Glutamatergic neuron (in vitro differentiated cells): ENCODE data around the gene SIN3A. TPM values are rescaled to one million over a fixed set of nuclear protein-coding genes. Genes with fewer than 3 reads are reported as not detected.

Experiments used
- DNase-seq: peaks from one replicate; pipeline ENCODE4 v3.0.0; 2022
- H3K27ac Mint-ChIP-seq: one replicate; pipeline ENCODE4 v1.8.0; 2020; ENCODE audit warnings: mild to moderate bottlenecking, mixed read lengths, inconsistent platforms; ENCODE audit not compliant: unreplicated experiment
- H3K27me3 Mint-ChIP-seq: one replicate; pipeline ENCODE4 v1.8.0; 2020; ENCODE audit warnings: mild to moderate bottlenecking, moderate library complexity, mixed read lengths, inconsistent platforms; ENCODE audit not compliant: unreplicated experiment
- H3K36me3 Mint-ChIP-seq: one replicate; pipeline ENCODE4 v1.8.0; 2020; ENCODE audit warnings: mild to moderate bottlenecking, mixed read lengths, inconsistent platforms; ENCODE audit not compliant: unreplicated experiment
- H3K4me1 Mint-ChIP-seq: one replicate; pipeline ENCODE4 v1.8.0; 2020; ENCODE audit warnings: mild to moderate bottlenecking, low read depth, mixed read lengths, inconsistent platforms; ENCODE audit not compliant: unreplicated experiment
- H3K4me3 Mint-ChIP-seq: one replicate; pipeline ENCODE4 v1.8.0; 2020; ENCODE audit warnings: mild to moderate bottlenecking, mixed read lengths, inconsistent platforms; ENCODE audit not compliant: unreplicated experiment
- H3K9me3 Mint-ChIP-seq: one replicate; pipeline ENCODE4 v1.8.0; 2020; ENCODE audit warnings: mild to moderate bottlenecking, moderate library complexity, mixed read lengths, inconsistent platforms; ENCODE audit not compliant: unreplicated experiment
- total RNA-seq: library from RNA; stranded (reverse); fragmentation: NEBNext Ultra II Directional; extraction: Animal tissue kit (Norgen Biotek cat#: 25700); gene quantifications from one replicate; pipeline ENCODE4 v1.2.1, GENCODE V29; 2021; ENCODE audit not compliant: unreplicated experiment
- TF ChIP-seq, protein P1 (sequence below): fragments of 200-600 bp; sonication (generic); IDR thresholded peaks from one replicate; pipeline ENCODE4 v1.5.0; 2021; ENCODE audit not compliant: partially characterized antibody, unreplicated experiment

The SIN3A gene
- total RNA-seq, 1 donor from 2014 or later, result 45.4 TPM

DNA sequence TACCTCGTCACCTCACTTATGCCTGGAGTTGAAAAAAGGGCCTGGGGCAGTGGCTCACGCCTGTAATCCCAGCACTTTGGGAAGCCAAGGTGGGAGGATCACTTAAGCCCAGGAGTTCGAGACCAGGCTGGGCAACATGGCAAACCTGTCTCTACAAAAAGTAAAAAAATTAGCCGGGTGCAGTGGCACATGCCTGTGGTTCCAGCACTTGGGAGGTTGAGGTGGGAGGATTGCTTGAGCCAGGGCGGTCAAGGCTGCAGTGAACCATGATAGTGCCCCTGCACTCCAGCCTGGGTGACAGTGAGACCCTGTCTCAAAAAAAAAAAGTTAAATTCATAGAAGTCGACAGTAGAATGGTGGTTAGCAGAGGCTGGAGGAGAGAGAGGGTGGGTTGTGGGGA lies 109.3 kb downstream of the SIN3A start:
- Mint-ChIP-seq H3K36me3 (no peaks in the 10 kb centered on the region), H3K27me3 (peaks cover 4% of the 10 kb centered on the region), H3K4me3 (no peak overlapping the region), H3K4me1 (no peaks in the 10 kb centered on the region), H3K27ac (no peak overlapping the region), H3K9me3 (peaks cover 5% of the 10 kb centered on the region)
- TF ChIP-seq, protein P1, sequence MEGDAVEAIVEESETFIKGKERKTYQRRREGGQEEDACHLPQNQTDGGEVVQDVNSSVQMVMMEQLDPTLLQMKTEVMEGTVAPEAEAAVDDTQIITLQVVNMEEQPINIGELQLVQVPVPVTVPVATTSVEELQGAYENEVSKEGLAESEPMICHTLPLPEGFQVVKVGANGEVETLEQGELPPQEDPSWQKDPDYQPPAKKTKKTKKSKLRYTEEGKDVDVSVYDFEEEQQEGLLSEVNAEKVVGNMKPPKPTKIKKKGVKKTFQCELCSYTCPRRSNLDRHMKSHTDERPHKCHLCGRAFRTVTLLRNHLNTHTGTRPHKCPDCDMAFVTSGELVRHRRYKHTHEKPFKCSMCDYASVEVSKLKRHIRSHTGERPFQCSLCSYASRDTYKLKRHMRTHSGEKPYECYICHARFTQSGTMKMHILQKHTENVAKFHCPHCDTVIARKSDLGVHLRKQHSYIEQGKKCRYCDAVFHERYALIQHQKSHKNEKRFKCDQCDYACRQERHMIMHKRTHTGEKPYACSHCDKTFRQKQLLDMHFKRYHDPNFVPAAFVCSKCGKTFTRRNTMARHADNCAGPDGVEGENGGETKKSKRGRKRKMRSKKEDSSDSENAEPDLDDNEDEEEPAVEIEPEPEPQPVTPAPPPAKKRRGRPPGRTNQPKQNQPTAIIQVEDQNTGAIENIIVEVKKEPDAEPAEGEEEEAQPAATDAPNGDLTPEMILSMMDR, result no peak
- DNase-seq, result no peak

DNA sequence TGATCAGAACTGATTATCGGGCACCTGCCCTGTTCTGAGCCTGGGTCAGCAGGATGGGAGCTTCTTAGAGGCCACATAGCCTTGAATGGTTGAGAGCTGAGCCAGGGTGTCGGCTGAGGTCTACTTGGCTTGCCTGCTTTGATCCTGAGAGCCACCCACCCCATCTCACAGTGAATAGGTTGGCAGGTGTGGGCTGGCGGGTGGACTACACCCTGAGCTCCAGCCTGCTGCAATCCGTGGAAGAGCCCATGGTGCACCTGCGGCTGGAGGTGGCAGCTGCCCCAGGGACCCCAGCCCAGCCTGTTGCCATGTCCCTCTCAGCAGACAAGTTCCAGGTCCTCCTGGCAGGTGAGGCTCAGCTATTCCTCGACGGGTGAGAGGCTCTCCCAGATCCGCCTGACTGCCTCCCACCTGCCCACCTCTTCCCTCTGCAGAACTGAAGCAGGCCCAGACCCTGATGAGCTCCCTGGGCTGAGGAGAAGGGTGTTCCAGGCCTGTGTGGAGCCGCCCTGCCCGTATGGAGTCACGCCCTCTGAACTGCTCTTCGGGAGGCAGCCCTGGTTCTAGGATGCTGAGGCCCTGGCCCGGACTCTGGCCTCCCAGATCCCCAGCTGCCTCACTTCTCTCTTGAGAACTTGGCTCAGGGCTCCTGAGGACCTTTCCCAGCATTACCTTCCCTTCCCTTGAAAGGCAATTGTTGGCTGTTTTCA lies 111.8 kb downstream of the SIN3A start:
- DNase-seq, result no peak
- peaks cover 15% of the 10 kb centered on the region for H3K9me3 Mint-ChIP-seq
- no peaks in the 10 kb centered on the region for H3K36me3 Mint-ChIP-seq
- H3K27me3 Mint-ChIP-seq, result peaks cover 11% of the 10 kb centered on the region
- H3K4me1 Mint-ChIP-seq, result peaks cover 4% of the 10 kb centered on the region
- H3K27ac Mint-ChIP-seq, result no peak overlapping the region
- no peak overlapping the region for H3K4me3 Mint-ChIP-seq
- TF ChIP-seq, protein P1, result no peak

DNA sequence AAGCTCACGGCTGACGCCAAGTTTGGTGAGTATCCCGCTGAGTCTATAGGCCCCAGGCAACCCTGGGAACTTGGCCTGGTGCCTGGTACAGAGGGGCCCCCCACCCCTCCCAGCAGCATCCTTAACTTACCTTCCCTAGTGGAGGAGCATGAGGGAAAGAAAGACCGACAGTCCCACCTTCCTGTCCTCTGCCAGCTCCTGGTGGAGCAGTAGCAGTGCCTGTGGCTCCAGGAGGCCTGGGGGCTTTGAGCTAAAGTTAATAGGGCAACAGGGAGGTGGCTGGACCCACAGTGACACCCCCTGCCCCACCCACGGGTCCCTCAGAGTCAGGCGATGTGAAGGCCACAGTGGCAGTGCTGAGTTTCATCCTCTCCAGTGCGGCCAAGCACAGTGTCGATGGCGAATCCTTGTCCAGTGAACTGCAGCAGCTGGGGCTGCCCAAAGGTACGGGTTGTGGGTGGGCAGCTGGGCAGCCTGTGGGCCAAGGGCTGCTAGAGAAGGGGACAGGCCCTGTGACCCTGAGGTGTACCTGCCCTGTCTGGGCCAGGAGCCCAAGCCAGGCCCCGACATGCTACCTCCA lies 112.7 kb downstream of the SIN3A start:
- Mint-ChIP-seq H3K9me3 (peaks cover 15% of the 10 kb centered on the region), H3K27me3 (peaks cover 11% of the 10 kb centered on the region)

DNA sequence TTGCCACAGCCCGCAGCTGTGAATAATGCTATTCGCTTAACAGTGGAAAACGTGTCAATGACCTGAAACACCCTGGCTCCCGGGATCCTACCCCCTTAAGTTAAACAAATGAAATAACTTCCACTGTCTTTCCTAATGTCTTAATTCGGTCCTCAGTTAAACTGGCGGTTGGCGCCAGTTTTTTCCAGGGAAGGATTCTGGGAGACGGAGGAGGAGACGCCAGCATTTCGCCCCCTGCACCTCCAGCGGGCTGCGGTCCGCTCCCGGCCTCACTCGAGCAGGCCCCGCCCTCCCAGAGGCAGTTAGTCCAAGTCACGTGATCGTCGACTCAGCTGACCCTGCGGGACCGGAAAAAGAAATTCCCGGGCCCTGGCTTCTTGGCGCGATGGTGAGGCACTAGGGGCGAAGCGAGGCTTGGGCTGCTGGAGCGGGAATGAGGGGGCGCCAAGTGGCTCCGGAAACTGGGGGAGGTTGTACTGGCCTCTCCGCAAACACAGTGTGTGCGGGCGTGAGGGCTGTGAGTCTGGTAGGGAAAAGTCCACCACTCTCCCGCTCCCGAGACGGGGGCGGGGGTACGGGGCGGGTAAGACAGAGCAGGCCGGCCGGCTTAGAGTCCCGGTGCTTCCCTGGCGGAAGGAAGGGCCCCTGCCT lies 115.7 kb downstream of the SIN3A start, which contains the start of gene COMMD4:
COMMD4 (plus strand) TSS at position 359 of the 651 bp plus-strand sequence; CDS start at position 386, 27 bp downstream.
- peak within 1 kb of the TSS; percentile 81 for H3K27ac Mint-ChIP-seq
- DNase-seq, result peak; percentile 98
- H3K4me1 Mint-ChIP-seq, result peaks cover 4% of the 10 kb centered on the region
- TF ChIP-seq, protein P1, result no peak
- peak within 1 kb of the TSS; percentile 98 for H3K4me3 Mint-ChIP-seq
- no peaks in the 10 kb centered on the region for H3K36me3 Mint-ChIP-seq
- H3K27me3 Mint-ChIP-seq, result peaks cover 10% of the 10 kb centered on the region
- H3K9me3 Mint-ChIP-seq, result peaks cover 15% of the 10 kb centered on the region

More for the DNA sequence above, 112.7 kb downstream of the SIN3A start:
- TF ChIP-seq, protein P1, result no peak
- Mint-ChIP-seq H3K4me1 (peaks cover 4% of the 10 kb centered on the region), H3K36me3 (no peaks in the 10 kb centered on the region), H3K27ac (no peak overlapping the region), H3K4me3 (no peak overlapping the region)
- no peak for DNase-seq
